Spinal cord (tissue), 10 donors: ENCODE results near the gene NTRK2. TPM values are rescaled to one million over a fixed set of nuclear protein-coding genes. Genes with fewer than 3 reads are reported as not detected.

Experiments used
- DNase-seq, 6 donors: peaks; one replicate each; pipeline versions ENCODE4 v3.0.0 to v3.0.0-alpha.2; 2013 to 2015; ENCODE audit warnings: low spot score in 6 of 6, low read depth in 4 of 6
- H3K27ac ChIP-seq: one replicate; pipeline ENCODE4 v1.5.1; 2013; ENCODE audit warnings: low read depth, low read length, control low read depth
- H3K27me3 ChIP-seq: one replicate; pipeline ENCODE4 v1.6.1; 2013; ENCODE audit warnings: low read length; ENCODE audit not compliant: control insufficient read depth, insufficient read depth
- H3K36me3 ChIP-seq: one replicate; pipeline ENCODE4 v1.6.1; 2013; ENCODE audit warnings: low read length; ENCODE audit not compliant: control insufficient read depth, insufficient read depth
- H3K4me1 ChIP-seq: one replicate; pipeline ENCODE4 v1.6.1; 2013; ENCODE audit warnings: low read length; ENCODE audit not compliant: control insufficient read depth, insufficient read depth
- H3K4me3 ChIP-seq: one replicate; pipeline ENCODE4 v1.5.1; 2013; ENCODE audit warnings: low read depth, low read length, control low read depth
- H3K9me3 ChIP-seq: one replicate; pipeline ENCODE4 v1.6.1; 2013; ENCODE audit warnings: low read length; ENCODE audit not compliant: control insufficient read depth, insufficient read depth
- WGBS: methylation state at CpG from one replicate; pipeline ENCODE4 v1.1.5; 2013; ENCODE audit warnings: missing lambda C conversion rate; ENCODE audit not compliant: insufficient coverage; 5-methylcytosine and 5-hydroxymethylcytosine counted together
- polyA plus RNA-seq, 2 donors: library from polyadenylated mRNA; unstranded; fragments of 120-200 nt; gene quantifications; one replicate each; pipeline ENCODE4 v1.2.1, GENCODE V29; 2013; ENCODE audit not compliant: insufficient read length in 2 of 2
- total RNA-seq, 2 donors: library from RNA; depleted of rRNA in 1 of 2; stranded (reverse); fragments of 120-200 nt in 1 of 2; fragments of >200 nt in 1 of 2; gene quantifications; one replicate each; pipeline versions ENCODE4 v1.2.3 to v1.2.4, GENCODE V29; 2013 to 2014
- donor health status: healthy.

The NTRK2 gene
- total and polyA plus RNA-seq, 4 donors: 119 to 185 (median 146) TPM

DNA sequence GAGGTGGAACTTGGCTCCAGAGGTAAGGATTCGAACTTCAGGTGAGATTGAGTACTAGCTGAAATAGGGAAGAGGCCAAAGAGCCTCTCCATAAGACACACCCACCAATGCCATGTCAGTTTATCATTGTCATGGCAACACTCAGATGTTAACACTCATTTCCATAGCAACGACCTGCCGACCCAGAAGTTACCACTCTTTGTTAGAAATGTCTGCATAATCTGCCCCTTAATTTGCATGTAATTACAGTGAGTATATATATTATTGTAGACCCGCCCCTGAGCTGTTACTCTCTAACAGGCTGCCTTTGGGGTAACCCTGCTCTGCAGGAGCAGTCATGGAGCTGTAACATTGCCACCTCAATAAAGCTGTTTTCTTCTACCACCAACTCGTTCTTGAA is 10.2 kb upstream of the NTRK2 start:
- no peaks in the 10 kb centered on the region for H3K36me3 ChIP-seq
- no peaks in the 10 kb centered on the region for H3K27me3 ChIP-seq
- peaks cover under 1% of the 10 kb centered on the region for H3K9me3 ChIP-seq
- no peaks in the 10 kb centered on the region for H3K4me1 ChIP-seq
- H3K27ac ChIP-seq: no peak overlapping the region
- DNase-seq: no peak
- H3K4me3 ChIP-seq: no peak overlapping the region
- no CpG with 5 or more reads among the region's 5 CpGs for WGBS

DNA sequence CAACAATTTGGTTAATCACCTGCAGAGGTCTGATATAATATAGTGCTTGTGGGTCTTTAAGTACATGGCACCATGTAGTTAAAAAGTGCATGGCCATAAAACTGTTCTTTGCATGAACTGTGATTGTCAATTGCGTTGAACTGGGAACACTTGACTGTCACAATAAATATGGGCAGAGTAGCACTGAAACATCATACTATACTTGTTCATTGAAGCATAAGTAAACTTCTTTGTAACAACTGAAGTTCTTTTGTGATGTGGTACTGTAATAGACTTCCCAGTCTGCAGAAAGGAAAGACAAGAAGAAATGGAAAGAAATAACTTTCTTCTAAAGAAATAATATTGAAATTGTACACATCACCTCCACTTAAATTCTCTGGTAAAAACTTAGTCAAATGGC is 9.8 kb upstream of the NTRK2 start:
- no peaks in the 10 kb centered on the region for H3K36me3 ChIP-seq
- peaks cover 1% of the 10 kb centered on the region for H3K9me3 ChIP-seq
- H3K4me1 ChIP-seq: no peaks in the 10 kb centered on the region
- H3K4me3 ChIP-seq: no peak overlapping the region
- no peak overlapping the region for H3K27ac ChIP-seq
- no CpG with 5 or more reads among the region's 1 CpG for WGBS
- no peak for DNase-seq
- no peaks in the 10 kb centered on the region for H3K27me3 ChIP-seq

DNA sequence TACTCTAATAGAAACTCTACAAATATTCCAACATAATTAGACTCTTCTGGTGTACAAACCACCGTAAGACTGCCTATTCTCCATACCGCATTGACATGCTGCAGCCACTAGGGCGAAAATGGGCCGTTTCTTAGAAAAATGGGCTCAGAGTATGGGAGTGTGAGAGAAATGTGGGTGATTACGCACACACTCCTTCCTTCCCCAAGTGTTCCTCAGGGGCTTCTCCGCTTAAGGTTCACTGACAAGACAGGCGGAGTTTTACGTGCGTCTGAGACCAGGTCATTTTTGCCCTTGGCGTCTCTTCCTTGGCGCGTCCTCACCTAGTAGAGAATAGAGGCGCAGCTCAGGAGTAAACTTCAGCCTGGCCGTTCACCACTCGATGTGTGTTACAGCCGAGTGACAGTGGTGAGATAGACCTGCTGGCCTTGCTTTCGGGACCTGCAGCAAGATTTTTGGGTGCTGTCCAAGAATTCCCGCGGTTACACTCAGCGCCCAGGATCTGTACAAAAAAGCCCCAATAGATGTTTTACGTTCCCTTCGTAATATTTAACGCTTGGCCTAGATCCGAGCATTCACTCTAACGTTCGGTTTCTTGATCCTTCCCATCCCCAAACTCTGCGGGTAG is 1.8 kb upstream of the NTRK2 start:
- H3K27me3 ChIP-seq: no peaks in the 10 kb centered on the region
- peaks cover 11% of the 10 kb centered on the region for H3K4me1 ChIP-seq
- peak in 4 of 6 donors; percentile 52 to 86 (median 70) for DNase-seq
- H3K27ac ChIP-seq: peak overlapping the region; percentile 81
- H3K4me3 ChIP-seq: peak overlapping the region; percentile 82
- peaks cover 4% of the 10 kb centered on the region for H3K9me3 ChIP-seq
- H3K36me3 ChIP-seq: peaks cover 3% of the 10 kb centered on the region
- WGBS: 3% methylated on average over 22 of the region's 27 CpGs

DNA sequence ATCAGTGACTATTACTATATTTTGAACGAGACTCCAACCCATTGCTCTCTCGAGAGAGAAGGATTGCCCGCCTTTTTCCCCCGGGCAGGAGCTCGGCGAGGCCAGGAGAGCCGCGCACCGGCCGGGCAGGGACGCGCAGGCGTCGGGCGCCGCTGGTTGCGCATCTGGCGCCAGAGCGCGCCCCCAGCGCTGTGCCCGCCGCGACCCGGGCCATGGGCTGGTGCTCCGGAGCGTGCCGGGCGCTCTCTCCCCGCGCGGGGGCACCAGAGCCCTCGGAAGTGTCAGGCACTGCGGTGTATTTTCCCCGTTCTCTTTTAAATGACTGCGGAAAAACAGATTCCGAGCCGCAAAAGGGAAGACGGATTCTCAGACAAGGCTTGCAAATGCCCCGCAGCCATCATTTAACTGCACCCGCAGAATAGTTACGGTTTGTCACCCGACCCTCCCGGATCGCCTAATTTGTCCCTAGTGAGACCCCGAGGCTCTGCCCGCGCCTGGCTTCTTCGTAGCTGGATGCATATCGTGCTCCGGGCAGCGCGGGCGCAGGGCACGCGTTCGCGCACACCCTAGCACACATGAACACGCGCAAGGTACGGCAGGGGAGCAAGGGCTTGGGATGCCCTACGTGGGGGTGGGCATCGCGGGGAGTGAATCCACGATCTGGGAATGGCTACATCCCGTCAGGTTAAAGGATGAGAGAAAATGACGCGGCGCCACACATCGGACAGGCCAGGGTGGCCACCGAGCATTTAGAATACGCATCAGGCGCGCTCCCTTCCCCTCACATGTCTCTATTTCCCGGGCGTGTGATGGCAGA is 1.1 kb upstream of the NTRK2 start:
- H3K27ac ChIP-seq: peak overlapping the region; percentile 96

DNA sequence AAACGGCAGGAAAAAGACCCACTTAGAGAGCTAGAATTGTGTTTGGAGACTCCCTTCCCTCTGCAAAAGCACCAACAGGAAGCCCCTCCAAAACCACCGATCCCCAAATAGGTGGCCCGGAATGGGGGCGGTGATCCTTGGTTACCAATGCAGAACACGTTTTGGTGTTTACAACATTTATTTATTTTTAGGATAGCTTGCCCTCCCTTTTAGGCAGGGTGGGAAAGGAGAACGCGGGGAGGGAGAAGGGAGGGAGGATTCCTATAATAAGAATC is 579 bp upstream of the NTRK2 start:
- H3K27me3 ChIP-seq: no peaks in the 10 kb centered on the region
- WGBS: 0% methylated on average over 2 of the region's 7 CpGs
- H3K27ac ChIP-seq: peak overlapping the region; percentile 96
- DNase-seq: peak in 1 of 6 donors; percentile 82
- peaks cover 3% of the 10 kb centered on the region for H3K36me3 ChIP-seq
- peaks cover 11% of the 10 kb centered on the region for H3K4me1 ChIP-seq
- peak overlapping the region; percentile 82 for H3K4me3 ChIP-seq
- H3K9me3 ChIP-seq: peaks cover 4% of the 10 kb centered on the region

More for the DNA sequence above, 1.1 kb upstream of the NTRK2 start:
- peak in 5 of 6 donors; percentile 77 to 98 (median 87) for DNase-seq
- WGBS: under 1% methylated on average over 70 of the region's 76 CpGs
- Histone ChIP-seq H3K36me3 (peaks cover 3% of the 10 kb centered on the region), H3K4me3 (peak overlapping the region; percentile 82), H3K9me3 (peaks cover 4% of the 10 kb centered on the region), H3K27me3 (no peaks in the 10 kb centered on the region), H3K4me1 (peaks cover 11% of the 10 kb centered on the region)

DNA sequence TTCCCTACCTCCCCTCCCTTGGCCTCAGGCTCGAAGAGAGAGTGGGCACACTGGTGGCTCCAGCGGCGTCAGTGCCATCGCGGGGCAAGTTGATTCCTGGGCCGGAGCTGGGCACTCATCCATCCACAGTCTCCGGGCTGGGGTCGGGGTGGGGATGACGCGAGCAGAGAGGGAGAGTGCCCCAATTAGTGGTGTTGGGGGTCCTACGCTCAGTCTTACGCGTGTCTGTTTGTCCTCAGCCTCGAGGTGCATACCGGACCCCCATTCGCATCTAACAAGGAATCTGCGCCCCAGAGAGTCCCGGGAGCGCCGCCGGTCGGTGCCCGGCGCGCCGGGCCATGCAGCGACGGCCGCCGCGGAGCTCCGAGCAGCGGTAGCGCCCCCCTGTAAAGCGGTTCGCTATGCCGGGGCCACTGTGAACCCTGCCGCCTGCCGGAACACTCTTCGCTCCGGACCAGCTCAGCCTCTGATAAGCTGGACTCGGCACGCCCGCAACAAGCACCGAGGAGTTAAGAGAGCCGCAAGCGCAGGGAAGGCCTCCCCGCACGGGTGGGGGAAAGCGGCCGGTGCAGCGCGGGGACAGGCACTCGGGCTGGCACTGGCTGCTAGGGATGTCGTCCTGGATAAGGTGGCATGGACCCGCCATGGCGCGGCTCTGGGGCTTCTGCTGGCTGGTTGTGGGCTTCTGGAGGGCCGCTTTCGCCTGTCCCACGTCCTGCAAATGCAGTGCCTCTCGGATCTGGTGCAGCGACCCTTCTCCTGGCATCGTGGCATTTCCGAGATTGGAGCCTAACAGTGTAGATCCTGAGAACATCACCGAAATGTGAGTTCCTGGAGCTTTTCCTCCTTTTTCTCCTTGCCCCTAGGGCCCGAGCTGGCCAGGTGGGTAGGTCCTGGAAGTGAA is 861 bp downstream of the NTRK2 start:
- DNase-seq: peak in 2 of 6 donors; percentile 73 to 75
- peaks cover 11% of the 10 kb centered on the region for H3K4me1 ChIP-seq
- H3K36me3 ChIP-seq: peaks cover 3% of the 10 kb centered on the region
- H3K27me3 ChIP-seq: no peaks in the 10 kb centered on the region
- no peaks in the 10 kb centered on the region for H3K9me3 ChIP-seq
- H3K4me3 ChIP-seq: peak overlapping the region; percentile 82
- peak overlapping the region; percentile 96 for H3K27ac ChIP-seq
- WGBS: under 1% methylated on average over 66 of the region's 67 CpGs

DNA sequence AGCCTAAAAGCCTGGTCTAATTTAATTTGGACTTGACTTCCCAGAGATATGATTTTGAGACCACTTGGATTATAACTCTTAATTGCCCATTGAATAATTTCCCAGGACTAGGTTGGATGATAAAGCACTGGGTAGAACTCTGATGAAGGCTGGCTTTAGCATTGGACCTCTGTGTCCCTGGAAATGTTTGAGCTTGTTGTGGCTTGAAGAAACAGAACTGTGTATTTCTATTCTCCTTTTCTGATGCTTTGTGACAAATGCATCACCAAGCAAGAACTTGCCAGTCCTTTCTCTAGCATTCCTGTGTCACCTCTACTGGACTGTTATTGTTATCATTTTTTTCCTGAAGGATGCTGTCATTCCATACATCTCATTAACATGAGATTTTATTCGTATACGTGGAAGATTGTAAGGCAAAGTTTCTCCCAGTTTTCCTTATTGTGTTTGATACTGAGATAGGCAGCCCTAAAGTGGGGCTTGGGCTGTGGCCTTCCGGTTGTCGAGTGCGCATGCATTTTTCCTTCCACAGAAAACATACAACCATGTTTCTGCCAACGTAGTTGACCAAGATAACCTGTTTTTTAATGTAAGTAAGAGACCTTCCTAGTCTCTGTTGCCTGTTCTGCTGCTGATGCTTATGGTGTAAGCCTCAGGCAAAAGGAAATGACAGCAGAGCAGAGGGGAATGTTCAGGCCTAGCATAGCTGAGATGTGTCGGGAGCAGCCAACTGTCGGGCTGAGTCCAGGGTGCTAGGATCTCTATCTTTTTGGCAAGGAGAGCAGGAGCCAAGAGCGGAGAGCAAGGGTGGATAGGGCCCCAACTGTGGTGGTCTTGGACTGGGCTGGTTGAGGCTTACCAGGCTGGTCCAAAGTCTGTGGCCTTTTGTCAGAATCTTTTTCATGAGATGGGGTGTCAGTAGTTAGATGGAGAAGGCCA is 2.3 kb downstream of the NTRK2 start:
- DNase-seq: peak in 3 of 6 donors; percentile 52 to 74 (median 66)
- peaks cover 3% of the 10 kb centered on the region for H3K36me3 ChIP-seq
- H3K27me3 ChIP-seq: no peaks in the 10 kb centered on the region
- H3K4me1 ChIP-seq: peaks cover 17% of the 10 kb centered on the region
- H3K27ac ChIP-seq: peak overlapping the region; percentile 96
- no peaks in the 10 kb centered on the region for H3K9me3 ChIP-seq
- 14% methylated on average over 4 of the region's 9 CpGs for WGBS
- H3K4me3 ChIP-seq: peak overlapping the region; percentile 82

DNA sequence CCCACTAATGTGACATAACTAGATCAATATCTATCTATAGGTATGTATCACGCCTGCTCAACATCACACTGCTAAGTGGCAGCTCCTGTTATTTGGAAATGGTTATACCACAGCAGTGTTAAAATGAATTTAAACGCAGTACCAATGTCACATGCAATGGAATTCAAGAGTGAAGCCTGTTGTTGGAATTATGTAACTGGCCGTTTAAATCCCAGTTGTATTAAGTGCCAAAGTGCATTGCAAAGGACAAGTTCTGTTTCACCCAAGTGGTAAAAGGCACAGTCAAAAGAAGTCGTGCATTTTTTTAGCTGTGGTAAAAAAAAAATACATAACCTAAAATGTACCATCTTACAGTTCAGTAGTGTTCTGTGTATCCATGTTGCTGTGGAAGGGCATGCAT is 4.3 kb downstream of the NTRK2 start:
- peak overlapping the region; percentile 11 for H3K27ac ChIP-seq
- no peaks in the 10 kb centered on the region for H3K9me3 ChIP-seq
- 20% methylated on average over 1 of the region's 4 CpGs for WGBS
- H3K4me3 ChIP-seq: peak overlapping the region; percentile 82
- H3K4me1 ChIP-seq: peaks cover 15% of the 10 kb centered on the region
- DNase-seq: peak in 1 of 6 donors; percentile 46
- H3K36me3 ChIP-seq: peaks cover 3% of the 10 kb centered on the region
- no peaks in the 10 kb centered on the region for H3K27me3 ChIP-seq

DNA sequence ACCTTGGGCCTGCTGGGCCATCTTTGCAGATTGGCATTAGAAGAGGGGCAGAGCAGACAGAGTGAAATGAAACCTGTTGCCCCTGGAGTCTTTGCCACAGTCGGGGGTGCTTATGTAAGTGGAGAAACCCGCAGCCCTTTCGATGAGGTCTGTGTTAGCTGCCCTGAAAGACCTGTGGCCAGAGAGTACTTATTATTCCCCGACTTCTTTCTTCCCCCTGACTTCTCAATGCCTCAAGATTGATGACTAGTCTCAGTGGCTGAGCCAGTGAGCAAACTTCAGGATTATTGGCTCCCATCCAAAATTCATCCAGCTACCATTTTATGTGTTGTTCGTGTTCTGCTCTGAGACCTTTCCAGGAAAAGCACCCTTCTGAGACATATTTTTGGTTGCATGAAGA is 7.6 kb downstream of the NTRK2 start:
- Histone ChIP-seq H3K4me3 (no peak overlapping the region), H3K27ac (no peak overlapping the region), H3K27me3 (no peaks in the 10 kb centered on the region), H3K9me3 (no peaks in the 10 kb centered on the region), H3K4me1 (peaks cover 12% of the 10 kb centered on the region), H3K36me3 (no peaks in the 10 kb centered on the region)
- peak in 2 of 6 donors; percentile 58 to 80 for DNase-seq
- 20% methylated on average over 4 of the region's 5 CpGs for WGBS
